ENCODE data around the gene MRPL52. TPM values are rescaled to one million over a fixed set of nuclear protein-coding genes. Genes with fewer than 3 reads are reported as not detected.
A peak's percentile ranks its signal among the peaks of the same experiment; 100 is the strongest.

MRPL52 gene
- total RNA-seq, 2 donors from 2014 or later, result 17.3 to 65.0 TPM

DNA sequence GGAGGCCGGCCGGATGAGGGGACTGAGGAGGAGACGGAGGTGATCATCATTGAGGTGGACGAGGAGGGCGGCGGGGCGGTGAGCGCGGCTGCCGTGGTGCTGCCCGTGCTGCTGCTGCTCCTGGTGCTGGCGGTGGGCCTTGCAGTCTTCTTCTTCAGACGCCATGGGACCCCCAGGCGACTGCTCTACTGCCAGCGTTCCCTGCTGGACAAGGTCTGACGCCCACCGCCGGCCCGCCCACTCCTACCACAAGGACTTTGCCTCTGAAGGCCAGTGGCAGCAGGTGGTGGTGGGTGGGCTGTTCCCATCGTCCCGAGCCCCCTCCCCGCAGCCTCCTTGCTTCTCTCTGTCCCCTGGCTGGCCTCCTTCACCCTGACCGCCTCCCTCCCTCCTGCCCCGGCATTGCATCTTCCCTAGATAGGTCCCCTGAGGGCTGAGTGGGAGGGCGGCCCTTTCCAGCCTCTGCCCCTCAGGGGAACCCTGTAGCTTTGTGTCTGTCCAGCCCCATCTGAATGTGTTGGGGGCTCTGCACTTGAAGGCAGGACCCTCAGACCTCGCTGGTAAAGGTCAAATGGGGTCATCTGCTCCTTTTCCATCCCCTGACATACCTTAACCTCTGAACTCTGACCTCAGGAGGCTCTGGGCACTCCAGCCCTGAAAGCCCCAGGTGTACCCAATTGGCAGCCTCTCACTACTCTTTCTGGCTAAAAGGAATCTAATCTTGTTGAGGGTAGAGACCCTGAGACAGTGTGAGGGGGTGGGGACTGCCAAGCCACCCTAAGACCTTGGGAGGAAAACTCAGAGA lies 16.3 kb downstream of the MRPL52 start:
- peaks cover 53% of the 10 kb centered on the region for H3K36me3 ChIP-seq
- no peak for DNase-seq (ENCODE audit: low spot score)

DNA sequence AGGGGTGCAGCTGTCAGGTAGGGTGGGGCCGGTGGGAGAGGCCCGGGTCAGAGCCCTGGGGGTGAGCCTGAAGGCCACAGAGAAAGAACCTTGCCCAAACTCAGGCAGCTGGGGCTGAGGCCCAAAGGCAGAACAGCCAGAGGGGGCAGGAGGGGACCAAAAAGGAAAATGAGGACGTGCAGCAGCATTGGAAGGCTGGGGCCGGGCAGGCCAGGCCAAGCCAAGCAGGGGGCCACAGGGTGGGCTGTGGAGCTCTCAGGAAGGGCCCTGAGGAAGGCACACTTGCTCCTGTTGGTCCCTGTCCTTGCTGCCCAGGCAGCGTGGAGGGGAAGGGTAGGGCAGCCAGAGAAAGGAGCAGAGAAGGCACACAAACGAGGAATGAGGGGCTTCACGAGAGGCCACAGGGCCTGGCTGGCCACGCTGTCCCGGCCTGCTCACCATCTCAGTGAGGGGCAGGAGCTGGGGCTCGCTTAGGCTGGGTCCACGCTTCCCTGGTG lies 17.2 kb downstream of the MRPL52 start:
- Histone ChIP-seq H3K27ac (peak overlapping the region; percentile 74 to 75), H3K36me3 (peaks cover 44% of the 10 kb centered on the region), H3K4me1 (ENCODE audit: control insufficient read depth in 1 of 2, low read depth in 2 of 2) (peaks cover 50 to 80% of the 10 kb centered on the region in 2 donors), H3K4me3 (no peak overlapping the region), H3K27me3 (replicated peaks; ENCODE audit: insufficient read depth) (no peaks in the 10 kb centered on the region), H3K9me3 (no peaks in the 10 kb centered on the region)
- ATAC-seq (ENCODE audit: insufficient number of reproducible peaks, low FRiP score, low read depth) (no peak), DNase-seq (ENCODE audit: low spot score) (no peak)
- TF ChIP-seq, protein P1, sequence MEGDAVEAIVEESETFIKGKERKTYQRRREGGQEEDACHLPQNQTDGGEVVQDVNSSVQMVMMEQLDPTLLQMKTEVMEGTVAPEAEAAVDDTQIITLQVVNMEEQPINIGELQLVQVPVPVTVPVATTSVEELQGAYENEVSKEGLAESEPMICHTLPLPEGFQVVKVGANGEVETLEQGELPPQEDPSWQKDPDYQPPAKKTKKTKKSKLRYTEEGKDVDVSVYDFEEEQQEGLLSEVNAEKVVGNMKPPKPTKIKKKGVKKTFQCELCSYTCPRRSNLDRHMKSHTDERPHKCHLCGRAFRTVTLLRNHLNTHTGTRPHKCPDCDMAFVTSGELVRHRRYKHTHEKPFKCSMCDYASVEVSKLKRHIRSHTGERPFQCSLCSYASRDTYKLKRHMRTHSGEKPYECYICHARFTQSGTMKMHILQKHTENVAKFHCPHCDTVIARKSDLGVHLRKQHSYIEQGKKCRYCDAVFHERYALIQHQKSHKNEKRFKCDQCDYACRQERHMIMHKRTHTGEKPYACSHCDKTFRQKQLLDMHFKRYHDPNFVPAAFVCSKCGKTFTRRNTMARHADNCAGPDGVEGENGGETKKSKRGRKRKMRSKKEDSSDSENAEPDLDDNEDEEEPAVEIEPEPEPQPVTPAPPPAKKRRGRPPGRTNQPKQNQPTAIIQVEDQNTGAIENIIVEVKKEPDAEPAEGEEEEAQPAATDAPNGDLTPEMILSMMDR (IDR thresholded peaks at IDR 0.05), result no peak

More for the DNA sequence above, 16.3 kb downstream of the MRPL52 start:
- Histone ChIP-seq H3K27me3 (replicated peaks; ENCODE audit: insufficient read depth) (no peaks in the 10 kb centered on the region), H3K4me3 (no peak overlapping the region), H3K9me3 (no peaks in the 10 kb centered on the region), H3K4me1 (ENCODE audit: control insufficient read depth in 1 of 2, low read depth in 2 of 2) (peaks cover 43 to 76% of the 10 kb centered on the region in 2 donors), H3K27ac (peak overlapping the region; percentile 74 to 75)
- TF ChIP-seq, protein P1 (IDR thresholded peaks at IDR 0.05), result no peak
- ATAC-seq (ENCODE audit: insufficient number of reproducible peaks, low FRiP score, low read depth), result no peak

DNA sequence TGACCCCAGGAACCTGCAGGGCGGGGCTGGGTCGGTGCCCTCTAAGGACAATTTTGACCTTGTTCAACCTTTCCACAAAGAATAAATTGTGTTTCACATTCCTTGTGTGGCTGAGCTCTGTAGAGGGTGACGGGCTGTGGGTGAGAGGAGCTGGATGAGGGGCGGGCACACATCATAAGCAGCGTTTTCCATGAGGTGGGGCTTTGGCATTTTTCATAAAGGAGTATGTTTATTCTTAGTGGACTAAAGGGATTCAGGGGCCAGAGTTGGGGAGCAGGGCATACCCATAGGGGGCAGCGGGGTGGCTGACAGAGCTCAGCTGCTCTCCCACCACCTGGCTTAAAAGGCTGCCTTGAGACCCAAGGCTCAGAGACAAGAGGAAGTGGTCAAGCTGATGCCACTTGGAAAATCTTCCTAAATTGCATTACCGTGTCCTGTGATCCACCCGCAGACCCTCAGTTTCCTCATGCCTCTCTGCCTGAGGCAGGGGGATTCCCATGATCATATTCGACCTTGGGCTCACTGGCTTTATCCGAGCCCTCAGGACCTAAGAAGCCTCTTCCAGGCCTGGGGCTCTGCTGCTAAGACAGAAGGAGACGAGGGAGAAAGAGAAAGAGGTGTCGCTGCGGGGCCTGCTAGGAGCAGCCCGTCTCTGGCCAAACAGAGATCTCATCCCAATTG lies 18.1 kb downstream of the MRPL52 start:
- Histone ChIP-seq H3K4me3 (peak overlapping the region; percentile 46), H3K27me3 (replicated peaks; ENCODE audit: insufficient read depth) (no peaks in the 10 kb centered on the region), H3K9me3 (no peaks in the 10 kb centered on the region), H3K36me3 (peaks cover 35% of the 10 kb centered on the region), H3K4me1 (ENCODE audit: control insufficient read depth in 1 of 2, low read depth in 2 of 2) (peaks cover 54 to 89% of the 10 kb centered on the region in 2 donors), H3K27ac (peak overlapping the region; percentile 91 to 96)
- TF ChIP-seq, protein P1 (IDR thresholded peaks at IDR 0.05), result no peak
- DNase-seq (ENCODE audit: low spot score), result no peak
- ATAC-seq (ENCODE audit: insufficient number of reproducible peaks, low FRiP score, low read depth), result no peak

DNA sequence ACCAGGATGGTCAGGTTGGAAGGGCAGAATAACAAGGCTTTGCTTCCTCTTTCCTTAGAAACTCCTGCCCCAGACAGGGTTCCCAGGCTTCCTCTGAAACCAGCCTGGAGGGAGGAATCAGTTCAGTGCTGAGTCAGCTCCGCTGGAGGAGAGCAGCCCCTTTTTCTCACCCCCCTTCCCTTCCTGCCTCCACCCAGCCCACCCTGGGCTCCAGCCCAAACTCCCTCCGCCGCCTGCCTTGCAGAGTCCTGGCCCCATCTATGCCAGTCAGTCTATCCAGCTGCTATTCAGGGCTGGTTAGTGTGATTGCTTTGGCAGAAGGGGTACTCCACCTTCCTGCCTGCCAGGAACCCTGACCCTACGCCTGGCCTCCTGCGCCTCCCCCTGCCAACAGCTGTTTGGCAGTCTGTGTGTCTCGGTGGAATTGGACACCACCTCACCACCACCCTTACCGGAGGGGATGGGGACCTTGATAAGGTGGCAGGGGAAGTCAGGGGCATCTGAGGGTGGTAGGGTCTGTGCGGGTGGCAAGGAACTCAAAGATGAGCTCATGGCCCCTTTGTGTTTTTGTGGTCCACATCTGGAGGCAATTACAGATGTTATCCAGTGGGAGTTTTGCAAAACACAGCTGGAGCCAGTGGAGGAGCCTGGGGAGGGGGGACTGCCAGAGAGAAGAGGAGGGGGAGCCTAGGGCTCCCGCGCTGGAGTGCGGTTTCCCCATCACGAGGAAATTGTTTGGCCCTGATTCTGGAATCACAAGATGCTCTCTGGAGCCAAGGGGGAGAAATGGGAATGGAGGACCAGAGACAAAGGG lies 18.9 kb downstream of the MRPL52 start:
- Histone ChIP-seq H3K27ac (peak overlapping the region; percentile 91 to 96), H3K27me3 (replicated peaks; ENCODE audit: insufficient read depth) (no peaks in the 10 kb centered on the region), H3K4me3 (peak overlapping the region; percentile 46), H3K4me1 (ENCODE audit: control insufficient read depth in 1 of 2, low read depth in 2 of 2) (peaks cover 57 to 89% of the 10 kb centered on the region in 2 donors), H3K36me3 (peaks cover 27% of the 10 kb centered on the region), H3K9me3 (no peaks in the 10 kb centered on the region)
- DNase-seq (ENCODE audit: low spot score) (peak; percentile 60), ATAC-seq (ENCODE audit: insufficient number of reproducible peaks, low FRiP score, low read depth) (peak; percentile 65)
- TF ChIP-seq, protein P1 (IDR thresholded peaks at IDR 0.05), result no peak

All from thoracic aorta (tissue), 2 donors.